Dedifferentiated amniotic fluid mesenchymal stem cell (primary cell): ENCODE measurements around the gene CLASP1.
A peak's percentile ranks its signal among the peaks of the same experiment; 100 is the strongest.
"Not testable (repeated sequence)": the region's sequence is repeated elsewhere in the genome, so short reads cannot be mapped to it uniquely, and the experiment has no call there.

Experiments
- DNase-seq: peaks from one replicate; pipeline ENCODE4 v3.0.0-alpha.2; 2016; ENCODE audit errors: extremely low spot score

Gene CLASP1

GRCh38 chr2:121374412-121375075, 274.7 kb downstream of the CLASP1 start:
- not testable (repeated sequence) for DNase-seq

- DNase-seq, result no peak
These were observed 276.4 kb downstream of the CLASP1 start for GRCh38 chr2:121372721-121373353.

- no peak for DNase-seq
These were observed 277.2 kb downstream of the CLASP1 start for GRCh38 chr2:121372082-121372481.

- no peak for DNase-seq
These were observed 280.4 kb downstream of the CLASP1 start for GRCh38 chr2:121368836-121369235.

- no peak for DNase-seq
These were observed 281.1 kb downstream of the CLASP1 start for GRCh38 chr2:121368155-121368554.

- DNase-seq, result no peak
These were observed 281.9 kb downstream of the CLASP1 start for GRCh38 chr2:121367246-121367900.

- DNase-seq, result no peak
These were observed 283.2 kb downstream of the CLASP1 start for GRCh38 chr2:121366040-121366439.

- DNase-seq, result no peak
These were observed 284.2 kb downstream of the CLASP1 start for GRCh38 chr2:121365061-121365460.

GRCh38 chr2:121363632-121364420, 285.4 kb downstream of the CLASP1 start:
- peak; percentile 57 for DNase-seq

- DNase-seq, result no peak
These were observed 286.5 kb downstream of the CLASP1 start for GRCh38 chr2:121362774-121363173.

GRCh38 chr2:121362226-121362625, 287.0 kb downstream of the CLASP1 start:
- DNase-seq, result no peak

- no peak for DNase-seq
These were observed 288.5 kb downstream of the CLASP1 start for GRCh38 chr2:121360566-121361300.

GRCh38 chr2:121359716-121360565, 289.3 kb downstream of the CLASP1 start:
- no peak for DNase-seq

- no peak for DNase-seq
These were observed 290.1 kb downstream of the CLASP1 start for GRCh38 chr2:121359170-121359569.

GRCh38 chr2:121358291-121358690, 291.0 kb downstream of the CLASP1 start:
- DNase-seq, result no peak

GRCh38 chr2:121356058-121356640, 293.1 kb downstream of the CLASP1 start:
- peak; percentile 44 for DNase-seq

GRCh38 chr2:121355488-121355887, 293.8 kb downstream of the CLASP1 start:
- no peak for DNase-seq

GRCh38 chr2:121351521-121352318, 297.5 kb downstream of the CLASP1 start:
- DNase-seq, result no peak

GRCh38 chr2:121350890-121351289, 298.4 kb downstream of the CLASP1 start:
- no peak for DNase-seq
